Suprapubic skin (tissue), 4 donors: ENCODE measurements around the gene RERE. TPM values are rescaled to one million over a fixed set of nuclear protein-coding genes. Genes with fewer than 3 reads are reported as not detected.

ENCODE experiments used
- DNase-seq, 2 donors: peaks; one replicate each; pipeline ENCODE4 v3.0.0-alpha.2; 2019; ENCODE audit warnings: low spot score in 2 of 2
- H3K27ac ChIP-seq: fragments of 200-600 bp; sonication (generic); one replicate; pipeline ENCODE4 v1.5.1; 2019
- H3K27me3 ChIP-seq: fragments of 200-600 bp; sonication (generic); one replicate; pipeline ENCODE4 v1.5.1; 2019
- H3K36me3 ChIP-seq: fragments of 200-600 bp; sonication (generic); one replicate; pipeline ENCODE4 v1.5.1; 2019
- H3K4me1 ChIP-seq: fragments of 200-600 bp; sonication (generic); one replicate; pipeline ENCODE4 v1.5.1; 2019
- H3K4me3 ChIP-seq: fragments of 200-600 bp; sonication (generic); one replicate; pipeline ENCODE4 v1.5.1; 2019; ENCODE audit warnings: mild to moderate bottlenecking
- H3K9me3 ChIP-seq: fragments of 200-600 bp; sonication (generic); one replicate; pipeline ENCODE4 v1.5.1; 2019
- EP300 ChIP-seq: sonication (generic); formaldehyde crosslinking; IDR thresholded peaks from one replicate; pipeline ENCODE4 v1.6.1; 2017; ENCODE audit warnings: antibody characterized with exemption
- POLR2A ChIP-seq, 2 donors: fragments of 450-650 bp; IDR thresholded peaks; one replicate each; pipeline ENCODE4 v1.6.1; 2017; ENCODE audit warnings: antibody characterized with exemption in 2 of 2, mild to moderate bottlenecking in 2 of 2, moderate library complexity in 2 of 2
- POLR2AphosphoS5 ChIP-seq, 3 donors: sonication (generic); formaldehyde crosslinking; IDR thresholded peaks; one replicate each; pipeline ENCODE4 v1.6.1; 2017; ENCODE audit warnings: antibody characterized with exemption in 3 of 3
- WGBS: methylation state at CpG from one replicate; pipeline ENCODE4 v1.1.5; 2018; 5-methylcytosine and 5-hydroxymethylcytosine counted together
- total RNA-seq, 4 donors: library from RNA; depleted of rRNA; stranded (reverse); fragments of >200 nt; gene quantifications; one replicate each; pipeline ENCODE4 v1.1.0, GENCODE V29; 2016
- TF ChIP-seq, protein P1 (sequence below), 2 donors: fragments of 200-600 bp in 1 of 2; fragments of 450-650 bp in 1 of 2; sonication (generic) in 1 of 2; IDR thresholded peaks; one replicate each; pipeline ENCODE4 v1.5.1; 2016 to 2019; ENCODE audit warnings: antibody characterized with exemption in 2 of 2, mild to moderate bottlenecking in 1 of 2, moderate library complexity in 1 of 2

The RERE gene
- total RNA-seq, 4 donors from 2014 or later, result 43.4 to 113 (median 83.3) TPM

- H3K4me3 ChIP-seq, result no peak overlapping the region
- TF ChIP-seq POLR2AphosphoS5 (IDR thresholded peaks at IDR 0.05) (no peak), POLR2A (IDR thresholded peaks at IDR 0.05) (no peak), EP300 (no peak)
- TF ChIP-seq, protein P1, sequence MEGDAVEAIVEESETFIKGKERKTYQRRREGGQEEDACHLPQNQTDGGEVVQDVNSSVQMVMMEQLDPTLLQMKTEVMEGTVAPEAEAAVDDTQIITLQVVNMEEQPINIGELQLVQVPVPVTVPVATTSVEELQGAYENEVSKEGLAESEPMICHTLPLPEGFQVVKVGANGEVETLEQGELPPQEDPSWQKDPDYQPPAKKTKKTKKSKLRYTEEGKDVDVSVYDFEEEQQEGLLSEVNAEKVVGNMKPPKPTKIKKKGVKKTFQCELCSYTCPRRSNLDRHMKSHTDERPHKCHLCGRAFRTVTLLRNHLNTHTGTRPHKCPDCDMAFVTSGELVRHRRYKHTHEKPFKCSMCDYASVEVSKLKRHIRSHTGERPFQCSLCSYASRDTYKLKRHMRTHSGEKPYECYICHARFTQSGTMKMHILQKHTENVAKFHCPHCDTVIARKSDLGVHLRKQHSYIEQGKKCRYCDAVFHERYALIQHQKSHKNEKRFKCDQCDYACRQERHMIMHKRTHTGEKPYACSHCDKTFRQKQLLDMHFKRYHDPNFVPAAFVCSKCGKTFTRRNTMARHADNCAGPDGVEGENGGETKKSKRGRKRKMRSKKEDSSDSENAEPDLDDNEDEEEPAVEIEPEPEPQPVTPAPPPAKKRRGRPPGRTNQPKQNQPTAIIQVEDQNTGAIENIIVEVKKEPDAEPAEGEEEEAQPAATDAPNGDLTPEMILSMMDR (IDR thresholded peaks at IDR 0.05), result no peak
- H3K27ac ChIP-seq, result no peak overlapping the region
- WGBS, result 88% methylated on average over 4 of the region's 4 CpGs
- H3K36me3 ChIP-seq, result peaks cover 5% of the 10 kb centered on the region
- no peaks in the 10 kb centered on the region for H3K27me3 ChIP-seq
- no peak for DNase-seq
- H3K4me1 ChIP-seq, result peaks cover 8% of the 10 kb centered on the region
- no peaks in the 10 kb centered on the region for H3K9me3 ChIP-seq
Measured at GRCh38 chr1:8539683-8540082, 277.8 kb downstream of the RERE start.

GRCh38 chr1:8538502-8538901, 278.9 kb downstream of the RERE start:
- no peak overlapping the region for H3K27ac ChIP-seq
- H3K4me1 ChIP-seq, result peaks cover 8% of the 10 kb centered on the region
- H3K36me3 ChIP-seq, result peaks cover 5% of the 10 kb centered on the region
- no peak for DNase-seq
- no peak overlapping the region for H3K4me3 ChIP-seq
- H3K9me3 ChIP-seq, result no peaks in the 10 kb centered on the region
- no peaks in the 10 kb centered on the region for H3K27me3 ChIP-seq
- no peak for TF ChIP-seq POLR2A (IDR thresholded peaks at IDR 0.05)
- TF ChIP-seq, protein P1 (IDR thresholded peaks at IDR 0.05), result no peak
- TF ChIP-seq EP300, result no peak
- TF ChIP-seq POLR2AphosphoS5 (IDR thresholded peaks at IDR 0.05), result no peak
- 85% methylated on average over 3 of the region's 3 CpGs for WGBS

DNA sequence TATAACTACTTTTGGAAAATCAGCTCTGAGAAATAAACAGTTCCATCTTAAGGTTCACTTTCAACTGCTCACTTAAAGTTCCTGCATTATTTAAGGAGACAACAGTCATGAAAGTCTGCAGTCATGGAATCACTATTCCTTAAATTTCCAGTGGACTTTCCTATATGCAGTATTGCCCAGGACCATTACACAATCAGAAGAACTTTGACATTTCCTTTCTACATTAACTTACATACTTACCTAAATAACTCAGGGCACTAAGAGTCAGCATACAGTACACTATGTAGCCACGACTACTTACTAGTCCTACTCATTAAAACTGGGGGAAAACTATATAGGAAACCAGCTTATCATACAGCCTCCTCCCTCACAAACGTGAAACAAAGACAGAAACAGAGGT, 279.4 kb downstream of the RERE start:
- TF ChIP-seq POLR2A (IDR thresholded peaks at IDR 0.05), result no peak
- TF ChIP-seq, protein P1 (IDR thresholded peaks at IDR 0.05), result no peak
- no peak for TF ChIP-seq POLR2AphosphoS5 (IDR thresholded peaks at IDR 0.05)
- no peak for TF ChIP-seq EP300
- H3K4me3 ChIP-seq, result no peak overlapping the region
- 80% methylated on average over 2 of the region's 2 CpGs for WGBS
- no peak for DNase-seq
- peaks cover 5% of the 10 kb centered on the region for H3K36me3 ChIP-seq
- H3K27ac ChIP-seq, result no peak overlapping the region
- H3K4me1 ChIP-seq, result peaks cover 8% of the 10 kb centered on the region
- H3K27me3 ChIP-seq, result no peaks in the 10 kb centered on the region
- no peaks in the 10 kb centered on the region for H3K9me3 ChIP-seq

DNA sequence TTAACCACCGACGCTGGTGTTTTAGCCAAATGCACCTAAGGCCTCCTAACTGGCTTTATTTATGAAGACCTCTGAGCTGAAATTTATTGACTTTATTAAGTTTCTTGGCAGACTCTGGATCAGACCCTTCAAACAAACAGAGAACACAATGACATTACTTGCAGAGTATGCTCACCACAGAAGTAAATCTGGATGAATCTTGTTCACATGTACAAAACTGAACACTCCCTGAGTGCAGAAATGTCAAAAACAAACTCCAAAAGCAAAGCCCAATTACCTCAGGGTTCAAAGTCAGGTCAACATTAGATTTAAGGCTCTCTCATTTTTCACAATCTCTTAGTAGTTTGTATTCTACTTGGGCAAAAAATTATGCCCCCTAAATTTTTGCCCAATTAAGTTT, 280.9 kb downstream of the RERE start:
- TF ChIP-seq POLR2AphosphoS5 (IDR thresholded peaks at IDR 0.05) (no peak), EP300 (no peak), POLR2A (IDR thresholded peaks at IDR 0.05) (no peak)
- TF ChIP-seq, protein P1 (IDR thresholded peaks at IDR 0.05), result no peak
- no peaks in the 10 kb centered on the region for H3K27me3 ChIP-seq
- H3K4me1 ChIP-seq, result peaks cover 8% of the 10 kb centered on the region
- DNase-seq, result no peak
- peaks cover 5% of the 10 kb centered on the region for H3K36me3 ChIP-seq
- H3K27ac ChIP-seq, result no peak overlapping the region
- H3K9me3 ChIP-seq, result no peaks in the 10 kb centered on the region
- H3K4me3 ChIP-seq, result no peak overlapping the region
- 82% methylated on average over 2 of the region's 2 CpGs for WGBS

- Histone ChIP-seq H3K27me3 (no peaks in the 10 kb centered on the region), H3K27ac (no peak overlapping the region), H3K9me3 (no peaks in the 10 kb centered on the region), H3K36me3 (no peaks in the 10 kb centered on the region), H3K4me3 (no peak overlapping the region), H3K4me1 (peaks cover 3% of the 10 kb centered on the region)
- no peak for TF ChIP-seq POLR2A (IDR thresholded peaks at IDR 0.05)
- TF ChIP-seq, protein P1 (IDR thresholded peaks at IDR 0.05), result no peak
- no peak for TF ChIP-seq POLR2AphosphoS5 (IDR thresholded peaks at IDR 0.05)
- no peak for TF ChIP-seq EP300
- no peak for DNase-seq
- 87% methylated on average over 1 of the region's 1 CpG for WGBS
Measured at GRCh38 chr1:8533907-8534306, 283.5 kb downstream of the RERE start.
